C4-2B (cell line): ENCODE measurements around the gene SYCN.

Source experiments
- H3K27ac ChIP-seq: fragments of 450-650 bp; 2 replicates; pipeline ENCODE4 v1.5.1; 2017
- CTCF ChIP-seq: fragments of 450-650 bp; conservative IDR thresholded peaks from 2 replicates; pipeline ENCODE4 v1.5.1; 2017; ENCODE audit warnings: mild to moderate bottlenecking
- ZFX ChIP-seq: fragments of 450-650 bp; IDR thresholded peaks from 2 replicates; pipeline ENCODE4 v1.6.1; 2017

Gene SYCN

GRCh38 chr19:39203372-39204341 is at the start of gene SYCN:
SYCN (minus strand) TSS chr19:39204263; CDS start chr19:39204254, 9 bp downstream.
- H3K27ac ChIP-seq = no peak within 1 kb of the TSS
- TF ChIP-seq ZFX = no peak

- no peak overlapping the region for H3K27ac ChIP-seq
- no peak for TF ChIP-seq CTCF
- no peak for TF ChIP-seq ZFX
Observed at GRCh38 chr19:39253374-39254149, 49.5 kb upstream of the SYCN start.

GRCh38 chr19:39252458-39252857 is 48.4 kb upstream of the SYCN start:
- no peak overlapping the region for H3K27ac ChIP-seq
- TF ChIP-seq CTCF (no peak), ZFX (no peak)

GRCh38 chr19:39251846-39252245 is 47.8 kb upstream of the SYCN start:
- no peak for TF ChIP-seq CTCF
- TF ChIP-seq ZFX = no peak
- H3K27ac ChIP-seq = no peak overlapping the region

- H3K27ac ChIP-seq = no peak overlapping the region
- TF ChIP-seq CTCF = no peak
- no peak for TF ChIP-seq ZFX
Observed at GRCh38 chr19:39251081-39251480, 47.0 kb upstream of the SYCN start.

GRCh38 chr19:39248806-39249205 is 44.7 kb upstream of the SYCN start, which contains the start of gene IFNL4:
IFNL4 (minus strand) TSS chr19:39248856.
- H3K27ac ChIP-seq = no peak within 1 kb of the TSS
- TF ChIP-seq CTCF (no peak), ZFX (no peak)

- TF ChIP-seq CTCF (no peak), ZFX (no peak)
- H3K27ac ChIP-seq = no peak overlapping the region
Observed at GRCh38 chr19:39247701-39248664, 43.9 kb upstream of the SYCN start.
